Measurements from ENCODE around the gene KLRC4.

Gene KLRC4

GRCh38 chr12:10361084-10361483 is 48.5 kb downstream of the KLRC4 start:
- H3K27ac ChIP-seq = peak overlapping the region; percentile 74
- TF ChIP-seq CTCF (conservative IDR thresholded peaks at IDR 0.05) (no peak), ZFX (IDR thresholded peaks at IDR 0.05) (no peak)

GRCh38 chr12:10358969-10359368 is 50.6 kb downstream of the KLRC4 start:
- no peak overlapping the region for H3K27ac ChIP-seq
- TF ChIP-seq ZFX (IDR thresholded peaks at IDR 0.05) (no peak), CTCF (conservative IDR thresholded peaks at IDR 0.05) (no peak)

- no peak overlapping the region for H3K27ac ChIP-seq
- TF ChIP-seq ZFX (IDR thresholded peaks at IDR 0.05) (no peak), CTCF (conservative IDR thresholded peaks at IDR 0.05) (no peak)
These were observed 51.4 kb downstream of the KLRC4 start for GRCh38 chr12:10358131-10358530.
